ENCODE results near the gene CCDC198. TPM values are rescaled to one million over a fixed set of nuclear protein-coding genes. Genes with fewer than 3 reads are reported as not detected.

CCDC198 gene
- total and polyA plus RNA-seq, 2 of the 13 experiments (the other 11 are each of a cell fraction or from before 2014, with no cell fraction given), result 0.69 to 0.95 TPM

DNA sequence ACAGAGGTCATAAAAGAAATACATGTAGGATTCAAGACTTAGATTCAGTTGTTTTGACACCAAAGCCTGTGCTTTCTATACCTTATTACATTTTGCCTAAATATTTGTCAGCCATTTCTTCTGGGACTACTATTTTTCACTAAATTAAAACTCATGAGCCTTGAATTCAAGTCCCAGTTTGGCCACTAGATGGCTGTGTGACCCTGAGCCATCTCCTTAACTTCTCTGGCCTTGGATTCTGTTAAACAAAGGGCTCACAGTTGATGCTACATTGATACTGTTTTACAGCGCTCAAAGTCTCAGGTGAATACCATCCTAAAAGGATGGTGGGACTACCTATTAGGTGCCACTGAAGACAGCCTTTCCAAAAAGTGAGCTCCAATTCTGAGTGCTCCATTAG is 39.6 kb upstream of the CCDC198 start:
- no peak for ATAC-seq
- BruUV-seq (replicated peaks), result no TSS peak
- CTCF ChIA-PET (ENCODE audit: low intra/inter-chr PET ratio, low total read pairs), result no interaction called here
- POLR2A ChIA-PET, result no interaction called here
- Histone ChIP-seq H4K20me1 (ENCODE audit: insufficient read depth, low read length) (no peaks in the 10 kb centered on the region), H3K27ac (ENCODE audit: extremely low read length, insufficient read depth, low read length) (no peak overlapping the region), H3K9me3 (ENCODE audit: low read length) (no peaks in the 10 kb centered on the region), H3K4me3 (replicated peaks in 1 of 3; ENCODE audit: insufficient read depth in 1 of 3, low read depth in 2 of 3, low read length in 3 of 3) (no peak overlapping the region), H3K79me2 (ENCODE audit: insufficient read depth, low read length) (no peaks in the 10 kb centered on the region), H3K4me1 (ENCODE audit: insufficient read depth, low read length) (no peaks in the 10 kb centered on the region), H3K9ac (ENCODE audit: insufficient read depth, low read depth, low read length) (no peak overlapping the region), H3K4me2 (ENCODE audit: low read depth, low read length) (no peak overlapping the region), H2AFZ (ENCODE audit: low read length) (no peak overlapping the region), H3K27me3 (ENCODE audit: control insufficient read depth in 1 of 2, insufficient read depth in 2 of 2, low read length in 2 of 2) (no peaks in the 10 kb centered on the region), H3K36me3 (replicated peaks in 1 of 2; ENCODE audit: control insufficient read depth in 1 of 2, insufficient read depth in 2 of 2, low read length in 2 of 2) (no peaks in the 10 kb centered on the region)
- WGBS (ENCODE audit: low lambda C conversion rate), result 0% methylated on average over 1 of the region's 1 CpG
- TF ChIP-seq ZNF720 (CRISPR knock-in tag; IDR thresholded peaks at IDR 0.05) (no peak), ZNF780A (CRISPR knock-in tag; IDR thresholded peaks at IDR 0.05) (no peak), ZNF263 (CRISPR knock-in tag; IDR thresholded peaks at IDR 0.05) (no peak), ZNF547 (CRISPR knock-in tag; IDR thresholded peaks at IDR 0.05) (no peak), AGO1 (IDR thresholded peaks at IDR 0.05; ENCODE audit: low read depth, low read length, poor library complexity, severe bottlenecking) (no peak), MEIS1 (CRISPR knock-in tag; IDR thresholded peaks at IDR 0.05; ENCODE audit: borderline replicate concordance) (no peak), U2AF1 (optimal IDR thresholded peaks at IDR 0.05; ENCODE audit: low read depth, low read length) (no peak), THAP11 (CRISPR knock-in tag; IDR thresholded peaks at IDR 0.05) (no peak), STAG1 (CRISPR knock-in tag; IDR thresholded peaks at IDR 0.05) (peak; percentile 53), ETV6 (CRISPR knock-in tag; conservative IDR thresholded peaks at IDR 0.05) (no peak), ZNF768 (CRISPR knock-in tag; IDR thresholded peaks at IDR 0.05) (peak; percentile 56; the same call in 1 of the 2 replicates), NFE2L2 (IDR thresholded peaks at IDR 0.05; ENCODE audit: low read length) (no peak)
- TF ChIP-seq, protein P1, sequence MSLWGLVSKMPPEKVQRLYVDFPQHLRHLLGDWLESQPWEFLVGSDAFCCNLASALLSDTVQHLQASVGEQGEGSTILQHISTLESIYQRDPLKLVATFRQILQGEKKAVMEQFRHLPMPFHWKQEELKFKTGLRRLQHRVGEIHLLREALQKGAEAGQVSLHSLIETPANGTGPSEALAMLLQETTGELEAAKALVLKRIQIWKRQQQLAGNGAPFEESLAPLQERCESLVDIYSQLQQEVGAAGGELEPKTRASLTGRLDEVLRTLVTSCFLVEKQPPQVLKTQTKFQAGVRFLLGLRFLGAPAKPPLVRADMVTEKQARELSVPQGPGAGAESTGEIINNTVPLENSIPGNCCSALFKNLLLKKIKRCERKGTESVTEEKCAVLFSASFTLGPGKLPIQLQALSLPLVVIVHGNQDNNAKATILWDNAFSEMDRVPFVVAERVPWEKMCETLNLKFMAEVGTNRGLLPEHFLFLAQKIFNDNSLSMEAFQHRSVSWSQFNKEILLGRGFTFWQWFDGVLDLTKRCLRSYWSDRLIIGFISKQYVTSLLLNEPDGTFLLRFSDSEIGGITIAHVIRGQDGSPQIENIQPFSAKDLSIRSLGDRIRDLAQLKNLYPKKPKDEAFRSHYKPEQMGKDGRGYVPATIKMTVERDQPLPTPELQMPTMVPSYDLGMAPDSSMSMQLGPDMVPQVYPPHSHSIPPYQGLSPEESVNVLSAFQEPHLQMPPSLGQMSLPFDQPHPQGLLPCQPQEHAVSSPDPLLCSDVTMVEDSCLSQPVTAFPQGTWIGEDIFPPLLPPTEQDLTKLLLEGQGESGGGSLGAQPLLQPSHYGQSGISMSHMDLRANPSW (CRISPR knock-in tag; IDR thresholded peaks at IDR 0.05; ENCODE audit: borderline replicate concordance), result no peak
- TF ChIP-seq, protein P2, sequence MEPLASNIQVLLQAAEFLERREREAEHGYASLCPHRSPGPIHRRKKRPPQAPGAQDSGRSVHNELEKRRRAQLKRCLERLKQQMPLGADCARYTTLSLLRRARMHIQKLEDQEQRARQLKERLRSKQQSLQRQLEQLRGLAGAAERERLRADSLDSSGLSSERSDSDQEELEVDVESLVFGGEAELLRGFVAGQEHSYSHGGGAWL (CRISPR knock-in tag; IDR thresholded peaks at IDR 0.05), result no peak
- TF ChIP-seq, protein P3, sequence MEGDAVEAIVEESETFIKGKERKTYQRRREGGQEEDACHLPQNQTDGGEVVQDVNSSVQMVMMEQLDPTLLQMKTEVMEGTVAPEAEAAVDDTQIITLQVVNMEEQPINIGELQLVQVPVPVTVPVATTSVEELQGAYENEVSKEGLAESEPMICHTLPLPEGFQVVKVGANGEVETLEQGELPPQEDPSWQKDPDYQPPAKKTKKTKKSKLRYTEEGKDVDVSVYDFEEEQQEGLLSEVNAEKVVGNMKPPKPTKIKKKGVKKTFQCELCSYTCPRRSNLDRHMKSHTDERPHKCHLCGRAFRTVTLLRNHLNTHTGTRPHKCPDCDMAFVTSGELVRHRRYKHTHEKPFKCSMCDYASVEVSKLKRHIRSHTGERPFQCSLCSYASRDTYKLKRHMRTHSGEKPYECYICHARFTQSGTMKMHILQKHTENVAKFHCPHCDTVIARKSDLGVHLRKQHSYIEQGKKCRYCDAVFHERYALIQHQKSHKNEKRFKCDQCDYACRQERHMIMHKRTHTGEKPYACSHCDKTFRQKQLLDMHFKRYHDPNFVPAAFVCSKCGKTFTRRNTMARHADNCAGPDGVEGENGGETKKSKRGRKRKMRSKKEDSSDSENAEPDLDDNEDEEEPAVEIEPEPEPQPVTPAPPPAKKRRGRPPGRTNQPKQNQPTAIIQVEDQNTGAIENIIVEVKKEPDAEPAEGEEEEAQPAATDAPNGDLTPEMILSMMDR (CRISPR knock-in tag; IDR thresholded peaks at IDR 0.05), result peak; percentile 44
- TF ChIP-seq, protein P4, sequence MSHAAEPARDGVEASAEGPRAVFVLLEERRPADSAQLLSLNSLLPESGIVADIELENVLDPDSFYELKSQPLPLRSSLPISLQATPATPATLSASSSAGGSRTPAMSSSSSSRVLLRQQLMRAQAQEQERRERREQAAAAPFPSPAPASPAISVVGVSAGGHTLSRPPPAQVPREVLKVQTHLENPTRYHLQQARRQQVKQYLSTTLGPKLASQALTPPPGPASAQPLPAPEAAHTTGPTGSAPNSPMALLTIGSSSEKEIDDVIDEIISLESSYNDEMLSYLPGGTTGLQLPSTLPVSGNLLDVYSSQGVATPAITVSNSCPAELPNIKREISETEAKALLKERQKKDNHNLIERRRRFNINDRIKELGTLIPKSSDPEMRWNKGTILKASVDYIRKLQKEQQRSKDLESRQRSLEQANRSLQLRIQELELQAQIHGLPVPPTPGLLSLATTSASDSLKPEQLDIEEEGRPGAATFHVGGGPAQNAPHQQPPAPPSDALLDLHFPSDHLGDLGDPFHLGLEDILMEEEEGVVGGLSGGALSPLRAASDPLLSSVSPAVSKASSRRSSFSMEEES (CRISPR knock-in tag; IDR thresholded peaks at IDR 0.05), result no peak
- peak; percentile 12 for DNase-seq (ENCODE audit: low spot score)
- intact Hi-C loops (cut with micrococcal nuclease; ENCODE audit: unreplicated experiment), result no loop called here
- no peak for FAIRE-seq
- in situ Hi-C loops (cut with HindIII; ENCODE audit: extremely low pct_ligation_motif_present, low pct_unique_long_range_greater_than_20kb), result no loop called here

All from HepG2 (cell line).